GM10266 (cell line): ENCODE results near the gene DNAH7.

Experiments used
- DNase-seq: peaks from one replicate; pipeline ENCODE4 v3.0.0; 2012; ENCODE audit errors: extremely low spot score
- CTCF ChIP-seq: IDR thresholded peaks from 2 replicates; pipeline ENCODE4 v1.5.1; 2012; ENCODE audit warnings: mild to moderate bottlenecking, low read depth; ENCODE audit not compliant: control insufficient read depth, insufficient read depth; ENCODE audit errors: missing control alignments

The DNAH7 gene

GRCh38 chr2:195907474-195907873, 161.2 kb downstream of the DNAH7 start:
- no peak for TF ChIP-seq CTCF
- no peak for DNase-seq

GRCh38 chr2:195903956-195904355, 164.7 kb downstream of the DNAH7 start:
- no peak for DNase-seq
- no peak for TF ChIP-seq CTCF

- TF ChIP-seq CTCF: no peak
- no peak for DNase-seq
Measured at GRCh38 chr2:195902857-195903256, 165.8 kb downstream of the DNAH7 start.

- no peak for DNase-seq
- TF ChIP-seq CTCF: no peak
Measured at GRCh38 chr2:195899226-195899625, 169.4 kb downstream of the DNAH7 start.

GRCh38 chr2:195898505-195899191, 170.0 kb downstream of the DNAH7 start:
- DNase-seq: no peak
- no peak for TF ChIP-seq CTCF

- DNase-seq: no peak
- no peak for TF ChIP-seq CTCF
Measured at GRCh38 chr2:195891081-195891480, 177.6 kb downstream of the DNAH7 start.

GRCh38 chr2:195879153-195879552, 189.5 kb downstream of the DNAH7 start:
- TF ChIP-seq CTCF: no peak
- no peak for DNase-seq
